CD14-positive monocyte (primary cell): Measurements from ENCODE around the gene NTM. TPM values are rescaled to one million over a fixed set of nuclear protein-coding genes. Genes with fewer than 3 reads are reported as not detected.

Experiments used
- DNase-seq, 3 donors: peaks; one replicate each; pipeline ENCODE4 v3.0.0-alpha.2; 2011 to 2022
- H2AFZ ChIP-seq: 2 replicates; pipeline ENCODE4 v1.6.0; 2012; ENCODE audit warnings: mild to moderate bottlenecking, low read depth, low read length, inconsistent platforms; ENCODE audit not compliant: insufficient read depth, poor library complexity, severe bottlenecking
- H3K27ac ChIP-seq, 2 donors: 1 replicate in 1 of 2; 2 replicates in 1 of 2; pipeline ENCODE4 v1.5.1; 2012 to 2013; ENCODE audit warnings: low read length in 2 of 2, control low read depth in 1 of 2, inconsistent platforms in 1 of 2, low read depth in 1 of 2, mild to moderate bottlenecking in 1 of 2
- H3K27me3 ChIP-seq, 2 donors: one replicate each; pipeline versions ENCODE4 v1.6.0 to v1.6.1; 2011 to 2013; ENCODE audit warnings: low read length in 2 of 2; ENCODE audit not compliant: control insufficient read depth in 2 of 2, insufficient read depth in 2 of 2
- H3K36me3 ChIP-seq, 2 donors: replicated peaks in 1 of 2; 1 replicate in 1 of 2; 2 replicates in 1 of 2; pipeline versions ENCODE4 v1.5.1 to v1.6.1; 2012 to 2013; ENCODE audit warnings: low read length in 2 of 2, control low read depth in 1 of 2, inconsistent platforms in 1 of 2, mild to moderate bottlenecking in 1 of 2; ENCODE audit not compliant: insufficient read depth in 2 of 2, control insufficient read depth in 1 of 2
- H3K4me1 ChIP-seq, 2 donors: 1 replicate in 1 of 2; 2 replicates in 1 of 2; pipeline versions ENCODE4 v1.5.1 to v1.6.1; 2012 to 2013; ENCODE audit warnings: low read length in 2 of 2, control low read depth in 1 of 2, inconsistent platforms in 1 of 2, mild to moderate bottlenecking in 1 of 2, moderate library complexity in 1 of 2; ENCODE audit not compliant: insufficient read depth in 2 of 2, control insufficient read depth in 1 of 2
- H3K4me2 ChIP-seq: replicated peaks from 2 replicates; pipeline ENCODE3; 2012; ENCODE audit warnings: low read length, moderate library complexity, mild to moderate bottlenecking; ENCODE audit not compliant: poor library complexity, severe bottlenecking; ENCODE audit errors: extremely low read depth
- H3K4me3 ChIP-seq, 3 experiments: fragments of 200-600 bp in 1 of 3; sonication (generic) in 1 of 3; replicated peaks in 1 of 3; 1 replicate in 2 of 3; 2 replicates in 1 of 3; pipeline ENCODE4 v1.5.1; 2011 to 2013; ENCODE audit warnings: low read length in 3 of 3, mild to moderate bottlenecking in 3 of 3, control low read depth in 2 of 3, low read depth in 2 of 3, inconsistent platforms in 1 of 3, moderate library complexity in 1 of 3
- H3K79me2 ChIP-seq: 2 replicates; pipeline ENCODE4 v1.6.0; 2012; ENCODE audit warnings: mild to moderate bottlenecking, control low read depth, inconsistent platforms, low read length, moderate library complexity; ENCODE audit not compliant: insufficient read depth
- H3K9ac ChIP-seq: 2 replicates; pipeline ENCODE4 v1.6.0; 2017; ENCODE audit warnings: low read length, mild to moderate bottlenecking; ENCODE audit not compliant: insufficient read depth, poor library complexity, severe bottlenecking
- H3K9me3 ChIP-seq, 2 donors: replicated peaks in 1 of 2; 1 replicate in 1 of 2; 2 replicates in 1 of 2; pipeline versions ENCODE4 v1.5.1 to v1.6.1; 2012 to 2013; ENCODE audit warnings: low read length in 2 of 2, control low read depth in 1 of 2; ENCODE audit not compliant: control insufficient read depth in 1 of 2, insufficient read depth in 1 of 2
- H4K20me1 ChIP-seq: 2 replicates; pipeline ENCODE4 v1.6.0; 2012; ENCODE audit warnings: mild to moderate bottlenecking, low read length, control low read depth, moderate library complexity; ENCODE audit not compliant: insufficient read depth
- H3K27ac Mint-ChIP-seq, 7 donors: one replicate each; pipeline ENCODE4 v1.8.0; 2020; ENCODE audit warnings: mild to moderate bottlenecking in 7 of 7, mixed read lengths in 7 of 7, moderate library complexity in 6 of 7, inconsistent platforms in 2 of 7
- H3K27me3 Mint-ChIP-seq, 3 donors: one replicate each; pipeline ENCODE4 v1.8.0; 2021 to 2022; ENCODE audit warnings: low read depth in 3 of 3, mild to moderate bottlenecking in 3 of 3, mixed read lengths in 3 of 3, moderate library complexity in 3 of 3, inconsistent platforms in 1 of 3
- H3K36me3 Mint-ChIP-seq, 2 donors: one replicate each; pipeline ENCODE4 v1.8.0; 2020; ENCODE audit warnings: mixed read lengths in 2 of 2, inconsistent platforms in 1 of 2, mild to moderate bottlenecking in 1 of 2
- H3K4me1 Mint-ChIP-seq: one replicate; pipeline ENCODE4 v1.8.0; 2020; ENCODE audit warnings: mild to moderate bottlenecking, mixed read lengths
- H3K4me3 Mint-ChIP-seq, 2 donors: one replicate each; pipeline ENCODE4 v1.8.0; 2020; ENCODE audit warnings: mild to moderate bottlenecking in 2 of 2, mixed read lengths in 2 of 2, moderate library complexity in 1 of 2
- H3K9me3 Mint-ChIP-seq, 7 donors: one replicate each; pipeline ENCODE4 v1.8.0; 2020 to 2022; ENCODE audit warnings: mixed read lengths in 7 of 7, mild to moderate bottlenecking in 6 of 7, moderate library complexity in 6 of 7, inconsistent platforms in 2 of 7
- CTCF ChIP-seq: fragments of 200-600 bp; IDR thresholded peaks from one replicate; pipeline ENCODE4 v1.8.0; 2022; ENCODE audit warnings: antibody characterized with exemption, mild to moderate bottlenecking
- WGBS: methylation state at CpG from one replicate; pipeline ENCODE4 v1.1.5; 2013; ENCODE audit warnings: missing lambda C conversion rate; ENCODE audit not compliant: insufficient coverage; 5-methylcytosine and 5-hydroxymethylcytosine counted together
- intact Hi-C, 2 donors: fragments of 100-400 bp; cut with micrococcal nuclease; formaldehyde crosslinking; loops; one replicate each; pipeline versions ENCODE4 v1.15.0 to v1.15.1; 2023
- polyA plus RNA-seq, 3 donors: library from polyadenylated mRNA; depleted of rRNA in 1 of 3; unstranded in 2 of 3; stranded (reverse) in 1 of 3; fragments of 300-500 nt in 2 of 3; fragments of >200 nt in 1 of 3; fragmentation: Illumina TruSeq in 2 of 3; gene quantifications; 1 replicate in 2 of 3; 2 replicates in 1 of 3; pipeline ENCODE4 v1.2.3, GENCODE V29; 2012 to 2021

NTM gene
- polyA plus RNA-seq, 3 donors: not detected

GRCh38 chr11:131880316-131880715 is 509.9 kb downstream of the NTM start:
- Histone ChIP-seq H3K4me2 (no peak overlapping the region), H3K79me2 (no peaks in the 10 kb centered on the region), H3K9me3 (no peaks in the 10 kb centered on the region), H3K4me1 (no peaks in the 10 kb centered on the region), H3K36me3 (no peaks in the 10 kb centered on the region), H4K20me1 (no peaks in the 10 kb centered on the region), H2AFZ (no peak overlapping the region), H3K9ac (no peak overlapping the region), H3K27ac (no peak overlapping the region), H3K27me3 (no peaks in the 10 kb centered on the region), H3K4me3 (no peak overlapping the region)
- intact Hi-C loops: no loop called here
- Mint-ChIP-seq H3K27ac (no peak overlapping the region), H3K36me3 (no peaks in the 10 kb centered on the region), H3K4me3 (no peak overlapping the region), H3K27me3 (peaks cover 11 to 29% (median 13%) of the 10 kb centered on the region in 3 donors), H3K4me1 (no peaks in the 10 kb centered on the region), H3K9me3 (peaks cover 0 to 5% (median 0%) of the 10 kb centered on the region in 7 donors)
- no peak for TF ChIP-seq CTCF
- no CpG with 5 or more reads among the region's 3 CpGs for WGBS
- DNase-seq: no peak

GRCh38 chr11:131880976-131881375 is 510.6 kb downstream of the NTM start:
- H2AFZ ChIP-seq: no peak overlapping the region
- no peak overlapping the region for H3K4me3 ChIP-seq
- no peaks in the 10 kb centered on the region for H3K9me3 ChIP-seq
- H3K36me3 Mint-ChIP-seq: no peaks in the 10 kb centered on the region
- no peaks in the 10 kb centered on the region for H4K20me1 ChIP-seq
- peaks cover 0 to 5% (median 0%) of the 10 kb centered on the region in 7 donors for H3K9me3 Mint-ChIP-seq
- WGBS: no CpG with 5 or more reads among the region's 6 CpGs
- no peak overlapping the region for H3K9ac ChIP-seq
- H3K27me3 Mint-ChIP-seq: peaks cover 13 to 30% (median 15%) of the 10 kb centered on the region in 3 donors
- no peaks in the 10 kb centered on the region for H3K36me3 ChIP-seq
- H3K4me2 ChIP-seq: no peak overlapping the region
- DNase-seq: no peak
- no peak for TF ChIP-seq CTCF
- H3K27ac Mint-ChIP-seq: no peak overlapping the region
- no peak overlapping the region for H3K27ac ChIP-seq
- no peaks in the 10 kb centered on the region for H3K79me2 ChIP-seq
- intact Hi-C loops: no loop called here
- H3K27me3 ChIP-seq: no peaks in the 10 kb centered on the region
- H3K4me1 ChIP-seq: no peaks in the 10 kb centered on the region
- H3K4me3 Mint-ChIP-seq: no peak overlapping the region
- H3K4me1 Mint-ChIP-seq: no peaks in the 10 kb centered on the region
